Activated effector memory CD4-positive, alpha-beta T cell treated with Interleukin-2 at 50 U/mL for 16 hours (primary cell): ENCODE results near the gene MGAT5.

Experiments used
- DNase-seq: peaks from one replicate; pipeline ENCODE4 v3.0.0-alpha.2; 2020

MGAT5 gene

DNA sequence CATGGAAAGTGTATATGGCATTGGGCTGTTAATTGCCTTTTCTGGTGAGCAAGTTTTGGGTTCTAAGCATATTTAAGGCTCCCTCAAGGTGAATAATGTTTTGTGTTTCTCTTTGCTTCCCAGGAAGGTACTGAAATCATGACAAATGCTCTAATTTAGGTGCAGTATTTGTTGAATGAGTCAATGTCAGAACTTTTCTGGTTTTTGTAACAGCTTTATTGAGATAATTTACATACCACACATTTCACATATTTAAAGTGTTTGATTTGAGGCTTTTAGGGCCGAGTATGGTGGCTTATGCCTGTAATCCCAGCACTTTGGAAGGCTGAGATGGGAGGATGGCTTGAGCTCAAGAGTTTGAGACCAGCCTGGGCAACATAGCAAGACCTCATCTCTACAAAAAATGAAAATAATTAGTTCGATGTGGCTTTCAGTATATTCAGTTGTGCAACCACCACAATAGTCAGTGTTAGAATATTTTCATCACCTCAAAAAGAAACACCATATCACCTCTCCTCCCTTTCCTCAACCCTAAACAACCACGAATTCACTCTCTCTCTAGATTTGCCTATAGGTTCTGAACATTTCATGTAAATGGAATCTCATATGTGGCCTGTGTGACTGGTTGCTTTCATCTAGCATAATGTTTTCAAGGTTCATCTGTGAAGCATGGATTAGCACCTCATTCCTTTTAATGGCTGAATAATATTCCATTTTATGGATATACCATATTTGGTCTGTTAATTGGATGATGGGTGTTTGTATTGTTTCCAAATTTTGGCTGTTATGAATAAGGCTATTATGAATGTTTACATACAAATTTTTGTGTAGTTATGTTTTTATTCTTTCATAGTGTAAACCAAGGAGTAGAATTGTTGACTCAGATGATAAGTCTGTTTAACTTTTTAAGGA lies 54.9 kb downstream of the MGAT5 start:
- no peak for DNase-seq

DNA sequence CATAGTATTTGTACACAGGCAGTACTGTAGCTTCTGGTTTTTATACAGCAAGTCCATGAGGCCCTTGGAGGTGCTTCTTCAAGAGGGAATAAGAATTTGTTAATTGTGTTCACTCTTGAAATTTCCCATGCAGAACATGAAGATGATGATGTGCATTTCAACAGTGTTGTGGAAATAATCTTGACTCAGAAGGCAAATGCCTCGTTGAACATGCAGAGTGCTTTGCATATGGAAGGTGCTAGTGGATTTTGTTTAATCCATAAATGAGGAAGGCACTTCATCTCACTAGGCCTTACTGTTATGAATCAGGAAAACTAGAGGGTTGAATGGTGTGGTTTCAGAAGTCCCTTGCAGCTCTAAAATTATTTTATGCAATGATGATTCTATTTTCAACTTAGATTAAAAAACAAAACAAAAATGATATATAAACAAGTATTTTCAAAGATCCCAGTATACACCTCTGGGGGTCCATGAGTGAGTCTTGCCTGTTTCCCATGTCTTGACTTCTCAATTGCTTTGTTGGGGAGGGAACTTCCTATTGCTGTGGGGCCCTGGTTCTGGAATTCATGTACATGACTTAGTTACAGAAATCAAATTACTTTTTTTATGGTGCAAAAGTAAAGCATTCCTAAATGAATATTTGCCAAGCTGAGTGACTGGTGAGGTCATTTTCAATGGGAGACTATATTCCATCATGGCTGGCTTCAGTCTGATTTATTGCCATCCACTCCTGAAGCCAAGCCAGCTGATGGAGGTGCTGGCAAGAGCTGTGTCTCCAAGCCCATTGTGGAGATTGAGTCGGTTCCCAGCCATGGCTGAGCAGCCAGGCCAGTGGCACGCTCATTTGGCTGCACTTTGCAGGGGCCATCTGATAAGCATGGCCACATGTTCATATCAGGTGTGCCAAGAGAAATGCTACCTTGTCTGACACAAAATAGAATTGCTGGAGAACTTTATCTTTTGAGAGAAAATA lies 56.5 kb downstream of the MGAT5 start:
- DNase-seq: no peak

DNA sequence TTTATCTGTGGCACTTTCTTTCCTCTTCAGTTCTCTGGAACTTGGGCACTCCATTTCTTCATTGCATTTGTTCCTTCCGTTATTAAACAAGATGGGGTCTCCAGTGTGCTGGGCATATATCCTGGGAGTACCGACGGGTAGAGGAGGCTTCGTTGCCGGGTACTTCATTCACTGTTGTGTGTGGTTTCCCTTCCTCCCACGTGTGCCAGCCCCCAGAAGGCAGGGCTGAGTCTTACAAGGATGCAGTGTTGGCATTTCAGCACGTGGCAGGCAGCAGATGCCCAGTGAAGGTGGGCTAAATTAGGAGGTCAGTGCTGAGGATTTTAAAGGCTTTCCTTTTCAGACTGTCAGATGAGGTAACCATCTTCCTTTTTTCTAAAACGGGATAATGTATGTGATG lies 58.6 kb downstream of the MGAT5 start:
- DNase-seq: no peak

DNA sequence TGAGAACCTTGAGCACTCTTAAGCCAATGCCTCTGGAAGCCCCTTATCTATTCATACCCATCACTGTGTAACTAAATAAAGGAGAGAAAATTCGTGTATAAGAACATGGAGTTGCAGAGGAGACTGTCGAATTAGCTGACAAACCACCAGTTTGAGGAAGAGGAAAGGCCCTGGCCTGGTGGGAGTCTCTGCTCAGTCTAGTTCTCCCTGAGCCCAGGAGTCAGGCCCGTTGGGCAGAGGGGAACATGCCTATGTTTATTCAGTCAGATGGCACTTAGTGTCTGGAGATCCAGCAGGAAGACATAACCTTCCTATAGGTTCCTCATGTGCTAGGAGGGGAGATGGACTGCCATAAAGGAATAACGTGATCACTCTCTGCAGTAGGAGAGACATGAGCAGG lies 60.3 kb downstream of the MGAT5 start:
- DNase-seq: no peak

DNA sequence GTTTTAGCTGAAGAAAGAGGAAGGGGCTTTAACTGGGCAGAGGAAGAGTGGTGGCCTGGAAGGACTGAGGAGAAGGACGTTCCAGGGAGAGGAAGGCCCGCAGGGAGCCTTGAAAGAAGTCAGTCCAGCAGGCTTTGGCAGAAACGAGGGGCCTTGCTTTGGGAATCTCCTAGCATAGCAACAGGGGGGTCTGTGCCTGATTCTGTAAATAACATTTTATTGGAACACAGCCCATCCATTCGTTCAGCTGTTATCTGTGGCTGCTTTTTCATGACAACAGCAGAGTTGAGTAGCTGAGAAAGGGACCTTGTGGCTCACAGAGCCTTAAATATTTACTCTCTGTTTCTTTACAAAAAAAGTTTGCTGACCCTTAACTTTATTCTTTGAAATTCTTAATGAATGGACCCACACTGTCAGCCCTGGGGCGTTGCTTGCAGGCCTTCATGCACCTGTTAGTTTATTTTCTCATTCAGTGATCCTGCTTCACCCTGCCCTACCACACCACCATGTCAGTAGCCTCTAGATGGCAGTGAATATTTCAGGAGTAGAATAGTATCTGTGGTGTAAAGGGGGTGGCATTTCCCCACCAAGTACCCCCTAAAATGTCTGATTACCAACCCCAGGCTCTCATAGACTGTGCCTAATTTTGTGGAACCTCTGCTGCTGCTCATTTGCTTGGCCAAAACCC lies 61.0 kb downstream of the MGAT5 start:
- DNase-seq: no peak

DNA sequence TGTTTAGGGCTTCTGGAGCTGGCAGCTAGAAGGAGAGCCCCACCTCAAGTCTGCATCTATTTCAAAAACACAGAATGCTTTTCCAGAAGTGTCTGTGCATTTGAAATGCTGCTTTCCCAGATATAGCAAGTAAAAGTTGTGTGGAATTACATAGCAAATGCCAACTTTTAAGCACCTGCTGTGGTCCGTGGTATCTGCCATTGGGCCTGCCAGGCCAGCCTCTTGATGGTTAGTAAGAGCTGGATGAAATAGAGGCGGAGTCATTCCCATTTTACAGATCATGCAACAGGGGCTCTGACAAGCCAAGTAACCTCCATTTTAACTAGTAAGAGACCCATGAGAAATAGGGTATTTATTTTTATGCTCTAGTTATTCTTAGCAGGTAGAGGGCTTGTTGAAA lies 61.6 kb downstream of the MGAT5 start:
- DNase-seq: no peak

DNA sequence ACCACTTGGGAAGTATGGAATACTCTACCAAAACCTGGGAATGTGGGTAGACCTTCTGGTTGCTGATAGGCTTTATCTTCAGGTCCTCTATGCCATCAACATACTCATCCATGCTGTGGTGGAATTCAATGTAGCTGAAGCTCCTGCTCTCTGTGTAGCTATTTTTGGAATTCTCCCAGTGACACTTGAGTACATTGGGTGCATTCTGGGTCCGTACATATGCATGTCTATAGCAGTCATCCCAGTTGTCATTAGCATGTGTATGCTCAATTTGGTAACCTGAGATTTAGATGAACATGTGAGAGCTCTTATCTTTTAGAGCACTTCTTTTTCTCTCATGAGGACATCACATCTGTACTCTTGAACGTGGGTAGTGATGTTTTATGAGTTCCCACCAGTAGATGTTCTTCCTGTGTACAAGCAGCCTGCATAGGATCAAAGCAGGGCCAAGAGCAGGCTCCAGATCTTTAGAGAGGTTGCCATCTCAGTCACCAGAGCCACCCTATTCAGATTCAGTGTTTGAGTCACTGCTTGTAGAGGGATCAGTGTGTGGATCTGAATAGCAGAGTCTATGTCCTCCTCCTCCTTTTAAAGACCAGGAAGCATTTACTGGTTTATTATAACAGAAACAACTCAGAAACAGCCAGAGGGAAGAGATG lies 65.9 kb downstream of the MGAT5 start:
- DNase-seq: no peak

DNA sequence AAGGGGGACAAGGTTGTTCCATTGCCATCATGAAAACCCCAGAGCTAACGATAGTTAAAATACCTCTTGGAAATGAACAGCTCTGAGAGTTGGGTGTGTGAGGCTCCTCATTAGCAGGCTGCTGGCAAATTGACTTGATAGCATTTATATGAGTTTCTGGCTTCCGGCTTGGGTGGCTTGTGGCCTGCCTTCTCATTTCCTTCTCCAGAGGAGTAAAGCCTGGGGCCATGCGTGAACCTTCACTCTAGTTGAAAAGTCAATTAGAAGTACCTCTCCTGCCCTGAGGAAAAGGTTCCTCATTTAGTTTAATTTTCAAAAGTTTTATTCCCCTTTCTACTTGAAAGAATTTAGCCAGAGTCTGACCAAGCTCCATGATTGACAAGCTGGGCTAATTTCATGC lies 67.1 kb downstream of the MGAT5 start:
- peak; percentile 32 for DNase-seq

DNA sequence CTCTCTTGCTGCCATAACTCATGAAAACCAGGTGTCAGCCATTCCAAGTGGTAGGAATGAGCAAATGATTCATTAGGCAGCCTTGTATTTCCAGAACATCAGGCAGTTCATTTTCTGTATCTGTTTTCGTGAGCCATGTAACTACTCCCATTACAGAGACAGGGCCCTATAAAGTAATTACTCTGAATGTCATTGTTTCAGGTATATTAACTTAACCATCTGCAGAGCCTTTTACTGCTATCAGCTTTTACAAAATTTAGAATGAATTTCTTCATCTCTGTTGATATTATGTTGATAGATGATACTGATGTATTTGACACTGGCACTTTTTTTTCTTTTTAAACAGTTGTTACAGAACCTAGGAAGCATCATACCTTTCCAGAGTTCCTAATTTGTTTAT lies 69.9 kb downstream of the MGAT5 start:
- no peak for DNase-seq

DNA sequence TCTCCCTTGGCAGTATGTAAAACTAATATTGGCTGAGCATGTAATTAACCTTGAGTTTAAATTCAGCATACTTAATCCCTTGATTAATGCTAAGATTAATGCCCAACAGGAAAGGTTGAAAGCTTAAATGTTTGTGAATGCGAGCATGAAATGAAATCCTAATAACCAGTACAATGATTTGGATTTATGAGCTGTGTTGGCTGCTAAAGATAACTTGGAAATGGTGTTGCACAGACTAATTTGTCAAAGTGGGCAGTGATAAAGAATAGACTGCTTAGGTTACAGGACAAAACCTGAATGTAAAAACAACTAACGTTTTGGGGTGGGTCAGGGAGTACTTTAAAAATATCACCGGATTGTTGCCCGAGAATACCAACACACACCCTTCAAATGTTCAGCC lies 70.6 kb downstream of the MGAT5 start:
- no peak for DNase-seq

DNA sequence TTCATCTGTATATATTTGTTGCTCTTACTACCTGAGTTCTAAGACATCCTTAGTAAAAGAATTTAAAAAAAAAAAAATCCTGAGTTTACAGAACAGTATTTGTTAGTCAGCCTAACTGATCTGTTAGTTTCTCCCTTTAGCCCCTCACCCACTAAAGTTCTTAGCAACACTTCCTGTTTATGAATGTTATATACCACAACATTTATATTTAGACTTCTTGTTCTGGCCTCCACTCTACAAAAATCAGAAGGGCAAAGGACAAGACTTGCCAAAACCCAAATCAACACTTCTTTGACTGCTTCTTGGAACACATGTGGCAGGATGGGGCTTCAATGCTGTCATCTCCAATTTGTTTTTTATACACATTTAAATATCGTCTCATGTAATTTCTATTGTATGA lies 71.1 kb downstream of the MGAT5 start:
- DNase-seq: no peak

DNA sequence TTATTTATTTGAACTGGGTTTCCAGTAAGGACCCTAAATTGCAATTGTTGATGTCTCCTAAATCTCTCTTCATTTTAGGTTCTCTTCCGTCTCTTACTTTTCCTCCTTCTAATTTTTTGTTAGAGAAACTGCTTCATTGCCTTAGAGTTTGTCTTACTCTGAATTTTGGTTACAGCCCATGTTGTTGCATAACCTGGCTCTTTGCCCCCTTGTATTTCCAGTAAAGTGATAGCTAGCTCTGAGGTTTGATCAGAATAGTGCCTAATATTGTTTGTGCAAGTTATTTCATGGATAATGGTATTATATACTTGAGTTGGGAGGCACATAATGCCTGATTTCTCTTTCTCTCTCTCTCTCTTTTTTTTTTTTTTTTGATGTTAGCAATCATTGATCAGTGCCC lies 71.8 kb downstream of the MGAT5 start:
- no peak for DNase-seq

DNA sequence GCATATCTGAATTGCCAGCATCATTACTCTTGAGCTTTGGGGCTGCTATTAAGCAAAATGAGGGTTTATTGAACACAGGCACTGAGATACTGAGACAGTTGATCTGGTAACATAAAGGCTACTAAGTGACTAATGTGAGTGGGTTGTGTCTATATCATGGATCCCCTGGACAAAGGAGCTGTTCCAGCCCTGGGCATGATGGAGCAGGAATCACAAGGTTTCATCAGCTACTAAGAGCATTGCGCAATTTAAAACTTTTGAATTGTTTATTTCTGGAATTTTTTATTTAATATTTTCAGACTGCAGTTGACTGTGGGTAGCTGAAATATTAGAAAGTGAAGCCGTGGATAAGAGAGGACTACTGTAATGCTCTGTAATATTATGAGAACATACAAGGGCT lies 73.5 kb downstream of the MGAT5 start:
- DNase-seq: no peak

DNA sequence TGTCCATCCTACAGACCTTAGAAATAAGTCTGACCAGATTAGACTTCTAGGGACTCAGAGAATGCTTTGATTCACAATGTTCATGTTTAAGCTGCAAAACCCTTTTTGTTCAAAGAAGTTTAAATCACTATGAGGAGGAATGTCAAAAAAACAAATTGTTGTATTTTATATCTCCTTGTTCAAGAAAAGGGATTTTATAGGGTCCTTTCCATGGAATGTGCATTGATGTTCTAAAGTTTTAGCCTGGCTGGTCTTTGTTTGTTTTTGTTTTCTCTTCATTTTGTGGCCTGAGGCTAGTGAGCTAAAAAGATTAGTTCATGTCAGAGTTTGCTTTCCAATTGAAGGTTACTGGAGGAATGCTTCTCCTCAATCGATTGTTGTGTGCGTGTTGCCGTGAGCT lies 77.2 kb downstream of the MGAT5 start:
- no peak for DNase-seq

DNA sequence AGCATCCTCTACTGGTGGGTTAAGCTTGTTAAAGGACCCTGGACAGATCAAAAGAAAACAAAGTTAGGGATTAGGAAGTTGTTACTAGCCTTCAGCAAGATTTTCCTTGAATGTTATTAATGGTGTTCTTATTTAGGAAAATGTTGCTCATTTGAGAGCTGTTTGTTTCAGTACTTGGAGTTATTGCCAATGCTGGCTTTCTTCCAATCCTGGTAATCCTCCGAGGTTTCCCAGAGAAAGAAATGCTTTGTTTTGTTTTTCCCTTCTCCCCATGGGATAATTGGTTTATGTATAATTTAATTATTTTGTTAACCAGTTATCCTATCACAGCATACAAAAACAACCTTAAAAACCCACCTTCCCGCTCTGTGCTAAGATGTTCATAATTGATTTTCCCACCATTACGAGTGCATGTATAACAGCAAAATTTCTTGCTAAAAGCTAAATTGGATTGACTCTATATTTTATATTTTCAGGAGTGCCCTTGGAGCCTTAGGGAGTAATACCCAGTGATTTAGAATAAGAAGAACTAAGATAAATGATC lies 79.8 kb downstream of the MGAT5 start:
- DNase-seq: no peak

DNA sequence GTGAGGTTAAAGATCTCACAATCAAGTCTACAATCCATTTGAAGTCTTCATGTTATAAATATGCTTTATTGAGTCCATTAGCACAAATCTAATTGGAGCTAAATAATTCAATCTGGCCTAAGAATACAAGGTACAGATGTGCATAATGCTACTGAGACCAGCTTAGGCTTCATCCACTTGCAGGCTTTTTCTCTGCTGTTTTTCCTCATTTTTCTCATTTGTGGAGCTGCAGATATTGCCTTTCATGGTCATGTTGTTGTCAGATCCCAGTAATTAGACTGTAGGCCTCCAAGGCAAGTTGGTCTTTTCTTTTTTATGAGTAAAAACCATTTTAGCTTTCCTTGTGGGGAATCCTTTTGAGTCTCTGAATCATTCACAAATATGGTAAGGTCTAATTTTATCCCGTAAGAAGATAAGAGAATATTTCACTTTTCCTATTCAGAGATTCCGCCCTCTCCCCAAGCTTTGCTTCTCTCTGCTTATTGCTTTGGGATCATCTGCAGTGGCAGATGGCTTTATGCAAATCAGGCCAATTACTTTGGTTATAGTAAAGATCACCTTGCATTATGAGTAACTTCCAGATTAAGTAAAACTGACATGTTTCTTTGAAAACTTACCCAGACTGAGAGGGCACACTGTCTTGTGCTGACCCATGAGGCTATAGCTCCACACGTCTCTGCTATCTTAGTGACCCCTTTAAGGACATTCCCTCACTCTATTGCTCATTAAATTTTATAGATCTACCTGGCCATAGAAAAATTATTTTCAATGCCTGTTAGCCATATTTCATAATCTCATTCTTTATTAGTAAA lies 80.9 kb downstream of the MGAT5 start:
- DNase-seq: no peak

DNA sequence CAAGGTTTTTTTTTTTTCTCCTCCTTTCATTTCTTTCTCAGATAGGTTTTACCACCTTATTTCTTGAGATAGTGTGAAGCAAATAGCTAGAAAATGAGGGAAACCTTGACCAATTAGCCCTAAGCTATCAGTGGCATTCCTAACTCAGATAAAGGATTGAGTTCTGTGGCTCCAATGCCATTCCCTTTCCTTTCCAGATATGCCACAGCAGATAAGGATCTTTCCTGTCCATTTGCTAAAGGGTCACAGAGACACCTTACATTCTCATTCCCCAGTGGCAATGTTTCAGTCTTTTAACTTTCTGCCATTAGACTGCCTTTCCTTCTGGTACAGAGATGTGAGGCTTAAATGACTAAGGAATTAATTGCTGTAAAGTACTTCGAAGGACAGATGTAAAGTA lies 81.7 kb downstream of the MGAT5 start:
- no peak for DNase-seq

DNA sequence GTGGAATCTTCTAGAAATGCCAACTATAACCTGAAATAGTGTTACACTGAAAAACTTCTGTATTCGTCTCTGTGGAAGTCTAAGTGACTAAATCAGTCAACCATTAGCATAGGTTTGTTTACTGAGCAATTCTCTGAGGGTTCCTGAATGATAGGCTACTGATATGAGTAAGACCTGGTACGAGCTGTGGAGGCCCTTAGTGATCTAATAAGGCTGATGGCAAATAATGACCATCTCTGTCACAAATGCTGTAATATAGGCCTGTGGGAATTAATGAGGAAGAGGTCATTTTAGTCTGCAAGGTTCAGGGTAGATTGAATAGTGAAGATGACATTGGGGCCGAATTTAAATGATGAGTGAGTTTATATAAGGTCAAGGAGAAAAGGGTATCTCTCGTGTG lies 82.5 kb downstream of the MGAT5 start:
- no peak for DNase-seq

DNA sequence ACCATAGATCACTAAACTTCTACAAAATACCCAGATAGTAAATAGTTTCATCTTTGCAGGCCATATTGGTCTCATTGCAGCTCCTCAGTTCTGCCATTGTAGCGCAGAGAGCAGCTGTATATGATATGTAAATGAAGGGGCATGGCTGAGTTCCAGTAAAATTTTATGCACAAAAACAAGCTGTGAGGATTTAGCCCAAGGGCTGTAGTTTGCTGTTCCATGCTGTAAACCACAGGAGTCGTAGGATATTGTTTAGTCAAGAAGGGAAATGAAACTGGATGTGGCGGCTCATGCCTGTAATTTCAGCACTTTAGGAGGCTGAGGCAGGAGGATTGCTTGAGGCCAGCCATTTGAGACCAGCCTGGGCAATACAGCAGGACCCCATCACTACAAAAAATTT lies 83.0 kb downstream of the MGAT5 start:
- DNase-seq: no peak

DNA sequence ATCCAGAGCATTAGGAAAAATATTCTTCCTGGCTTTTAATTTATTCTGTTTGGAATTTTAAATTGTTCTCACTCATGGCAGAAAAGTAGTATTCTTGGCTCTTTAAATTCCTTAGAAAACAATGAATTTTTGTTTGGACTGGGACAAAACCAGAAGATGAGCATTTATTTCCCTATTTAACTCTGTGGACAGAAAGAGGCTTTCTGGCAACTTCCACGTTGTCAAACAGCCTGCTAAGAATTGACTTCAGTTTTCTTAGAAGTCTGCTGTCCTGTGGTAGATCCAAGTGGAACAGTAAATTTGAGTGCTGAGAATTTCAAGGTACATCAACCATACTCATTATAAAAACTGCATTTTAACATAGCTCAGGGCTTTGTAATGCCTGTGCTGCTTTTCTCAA lies 83.8 kb downstream of the MGAT5 start:
- no peak for DNase-seq

DNA sequence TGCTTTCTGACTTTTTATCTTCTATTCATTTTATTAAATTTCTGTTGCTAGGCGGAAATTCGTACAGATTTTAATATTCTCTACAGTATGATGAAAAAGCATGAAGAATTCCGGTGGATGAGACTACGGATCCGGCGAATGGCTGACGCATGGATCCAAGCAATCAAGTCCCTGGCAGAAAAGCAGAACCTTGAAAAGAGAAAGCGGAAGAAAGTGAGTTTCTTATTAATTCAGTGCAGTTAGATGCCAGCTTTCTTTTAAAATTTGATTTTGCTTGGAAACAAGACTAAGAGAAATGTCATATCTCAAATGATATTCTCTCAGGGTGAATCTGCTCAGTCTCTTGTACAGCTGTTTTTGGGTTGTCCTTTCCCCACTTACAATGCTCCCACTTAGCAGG lies 84.3 kb downstream of the MGAT5 start:
- DNase-seq: no peak

DNA sequence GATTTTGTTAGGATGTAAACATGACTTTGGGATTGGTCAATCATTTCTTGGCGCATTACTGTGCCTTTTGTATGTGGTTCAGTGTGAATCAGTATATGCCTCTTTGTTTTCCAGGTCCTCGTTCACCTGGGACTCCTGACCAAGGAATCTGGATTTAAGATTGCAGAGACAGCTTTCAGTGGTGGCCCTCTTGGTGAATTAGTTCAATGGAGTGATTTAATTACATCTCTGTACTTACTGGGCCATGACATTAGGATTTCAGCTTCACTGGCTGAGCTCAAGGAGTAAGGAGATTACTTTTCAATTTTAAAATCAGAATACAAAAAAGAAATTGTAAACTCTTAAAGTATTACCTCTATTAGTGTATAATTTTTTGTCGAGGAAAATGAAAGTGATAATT lies 87.6 kb downstream of the MGAT5 start:
- DNase-seq: no peak
